Stimulated activated CD8-positive, alpha-beta memory T cell treated with anti-CD3 and anti-CD28 coated beads, Interleukin-7, amount 100 ng/mL, for 1 hour (primary cell): ENCODE results near the gene OGDHL.

Source experiments
- DNase-seq, 2 donors: peaks; one replicate each; pipeline ENCODE4 v3.0.0-alpha.2; 2020; ENCODE audit warnings: low read depth in 2 of 2

Gene OGDHL

DNA sequence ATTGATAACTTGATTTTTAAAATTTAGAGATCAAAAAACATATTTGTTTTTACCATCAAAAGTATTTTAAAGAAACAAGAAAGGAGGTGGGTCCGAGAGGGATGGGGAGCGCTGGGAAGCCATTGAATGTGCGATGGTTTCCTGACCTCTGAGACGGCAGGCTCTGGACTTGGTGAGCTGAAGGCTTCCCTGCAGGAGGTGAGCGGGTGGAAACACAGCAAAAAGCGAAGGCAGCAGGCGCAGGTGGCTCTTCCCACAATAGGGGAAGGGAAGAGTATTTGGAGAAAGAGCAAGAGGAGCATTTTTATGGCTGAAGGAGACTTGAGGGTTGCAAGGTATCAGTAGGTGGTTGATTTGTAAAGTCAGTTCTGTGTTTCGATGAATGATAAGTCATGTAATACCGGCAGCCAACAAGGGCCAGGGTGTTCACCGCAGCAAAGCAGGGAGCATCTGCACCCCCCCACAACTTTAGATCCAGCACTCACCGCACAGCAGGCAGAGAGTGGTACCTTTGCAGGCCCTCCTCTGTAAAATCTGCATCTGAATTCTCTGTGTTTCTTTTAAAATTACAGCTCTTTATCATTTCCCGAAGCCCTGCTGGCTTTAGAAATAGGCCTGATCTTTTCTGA lies 72.1 kb downstream of the OGDHL start:
- no peak for DNase-seq

DNA sequence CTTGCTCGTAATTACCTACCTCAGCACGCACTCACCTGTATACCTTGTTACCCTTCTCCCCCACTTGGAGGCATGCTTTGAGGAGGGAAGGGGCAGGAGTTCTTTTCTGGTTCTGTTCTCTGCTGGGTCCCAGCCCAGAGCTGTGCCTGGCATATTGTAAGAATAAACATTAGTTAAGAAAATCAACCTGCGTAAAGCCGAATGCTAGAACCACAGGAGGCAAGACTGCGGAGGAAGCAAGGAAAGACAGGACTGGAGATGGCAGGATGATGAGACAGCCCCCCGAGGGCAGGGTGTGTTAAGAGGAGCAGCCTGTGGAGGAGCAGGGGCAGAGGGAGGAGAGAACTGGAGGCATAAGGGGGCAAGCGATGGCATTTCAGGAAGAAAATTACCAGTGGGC lies 73.2 kb downstream of the OGDHL start:
- no peak for DNase-seq

DNA sequence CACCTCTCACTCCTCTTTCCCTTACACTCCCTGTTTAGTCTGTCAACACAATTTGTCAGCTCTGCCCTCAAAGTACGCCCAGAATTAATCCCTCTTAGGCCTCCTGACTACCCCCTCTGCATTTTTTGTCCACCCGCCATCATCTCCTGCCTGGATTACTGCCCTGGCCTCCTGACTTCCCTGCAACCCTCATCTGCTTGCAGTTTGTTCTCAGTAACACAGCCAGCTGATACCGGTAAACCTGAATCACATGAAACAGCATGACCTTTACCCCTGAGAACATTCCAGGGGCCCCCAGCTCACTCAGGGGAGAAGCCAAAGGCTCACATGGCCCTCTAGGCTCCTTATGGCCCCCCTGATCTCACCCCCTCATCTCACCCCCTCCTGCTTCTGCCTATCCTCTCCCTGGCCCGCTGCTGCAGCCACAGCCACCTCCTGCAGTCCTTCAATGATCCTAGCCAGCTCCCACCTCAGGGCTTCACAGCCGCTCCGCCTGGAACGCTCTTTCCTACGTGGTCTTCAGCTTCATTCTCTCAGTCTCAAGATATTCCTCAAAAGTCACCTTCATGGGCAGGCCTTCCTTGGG lies 73.8 kb downstream of the OGDHL start:
- no peak for DNase-seq

DNA sequence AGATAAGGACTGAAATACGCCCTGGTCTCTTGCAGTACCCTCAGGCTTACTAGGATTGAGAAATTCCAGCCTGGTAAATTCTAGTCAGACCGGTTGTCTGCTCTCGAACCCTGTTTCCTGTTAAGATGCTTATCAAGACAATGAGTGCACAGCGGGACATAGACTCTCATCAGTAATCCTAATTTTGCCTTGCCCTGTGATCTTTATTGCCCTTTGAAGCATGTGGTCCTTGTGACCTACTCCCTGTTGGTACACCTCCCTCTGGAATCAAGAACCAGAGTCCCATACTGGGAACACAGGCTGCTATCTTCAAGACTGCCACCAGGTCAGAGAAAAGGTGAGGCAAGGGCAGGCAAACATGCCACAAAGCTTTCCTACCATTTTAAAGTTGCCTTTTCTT lies 75.5 kb downstream of the OGDHL start:
- no peak for DNase-seq
